Adrenal gland (tissue), 12 donors: ENCODE measurements around the gene NRXN3. TPM values are rescaled to one million over a fixed set of nuclear protein-coding genes. Genes with fewer than 3 reads are reported as not detected.
A peak's percentile ranks its signal among the peaks of the same experiment; 100 is the strongest.

ENCODE experiments used
- DNase-seq, 7 donors: peaks; one replicate each; pipeline ENCODE4 v3.0.0-alpha.2; 2019 to 2020
- H3K27ac ChIP-seq, 5 donors: fragments of 200-600 bp; sonication (generic) in 4 of 5; 1 replicate in 3 of 5; 2 replicates in 2 of 5; pipeline versions ENCODE4 v1.5.1 to v1.8.0; 2016 to 2020; ENCODE audit warnings: mild to moderate bottlenecking in 1 of 5
- H3K27me3 ChIP-seq: fragments of 200-600 bp; 2 replicates; pipeline ENCODE4 v1.8.0; 2021
- H3K36me3 ChIP-seq, 2 donors: fragments of 200-600 bp; replicated peaks in 1 of 2; 1 replicate in 1 of 2; 2 replicates in 1 of 2; pipeline versions ENCODE4 v1.5.1 to v1.8.0; 2018 to 2022
- H3K4me1 ChIP-seq, 2 donors: fragments of 200-600 bp; replicated peaks in 1 of 2; 1 replicate in 1 of 2; 2 replicates in 1 of 2; pipeline versions ENCODE4 v1.5.1 to v1.8.0; 2018 to 2021
- H3K4me3 ChIP-seq, 4 donors: fragments of 200-600 bp; sonication (generic) in 3 of 4; one replicate each; pipeline ENCODE4 v1.5.1; 2016 to 2018
- H3K9me3 ChIP-seq, 3 donors: fragments of 200-600 bp; sonication (generic) in 1 of 3; replicated peaks in 1 of 3; 1 replicate in 2 of 3; 2 replicates in 1 of 3; pipeline versions ENCODE4 v1.5.1 to v1.8.0; 2016 to 2021
- CTCF ChIP-seq, 6 experiments: fragments of 450-650 bp in 4 of 6; fragments of 200-600 bp in 2 of 6; sonication (generic) in 1 of 6; IDR thresholded peaks; 1 replicate in 5 of 6; 2 replicates in 1 of 6; pipeline versions ENCODE4 v1.5.1 to v1.8.0; 2016 to 2021; ENCODE audit warnings: antibody characterized with exemption in 6 of 6, mild to moderate bottlenecking in 2 of 6, moderate library complexity in 1 of 6
- POLR2A ChIP-seq, 2 donors: fragments of 450-650 bp; IDR thresholded peaks; one replicate each; pipeline ENCODE4 v1.6.1; 2017; ENCODE audit warnings: antibody characterized with exemption in 2 of 2, mild to moderate bottlenecking in 2 of 2, moderate library complexity in 1 of 2
- WGBS, 4 donors: extraction: QIAGEN DNeasy Blood & Tissue Kit in 2 of 4; methylation state at CpG; one replicate each; pipeline versions ENCODE4 v1.1.5 to v1.1.7; 2013 to 2017; 5-methylcytosine and 5-hydroxymethylcytosine counted together
- intact Hi-C, 2 donors: fragments of 100-400 bp; cut with DNase I; formaldehyde crosslinking; loops; one replicate each; pipeline versions ENCODE4 v1.14.1 to v1.15.0; 2022 to 2023
- polyA plus RNA-seq, 3 donors: library from polyadenylated mRNA; stranded (reverse); fragments of 200-250 nt in 2 of 3; fragments of 350-450 nt in 1 of 3; fragmentation: Illumina TruSeq in 1 of 3; extraction: RNeasy Lipid Tissue Mini Kit (QIAGEN cat#74804) in 1 of 3; gene quantifications; one replicate each; pipeline ENCODE4 v1.2.3, GENCODE V29; 2013 to 2014
- total RNA-seq, 9 donors: library from RNA; depleted of rRNA in 4 of 9; stranded (reverse); fragments of >200 nt in 4 of 9; fragments of 120-200 nt in 1 of 9; fragmentation: NEBNext Ultra II Directional in 1 of 9; extraction: Animal tissue kit (Norgen Biotek cat#: 25700) in 1 of 9; gene quantifications; one replicate each; pipeline versions ENCODE4 v1.1.0 to v1.2.4, GENCODE V29; 2013 to 2023
- donor health status: healthy with polysubstance abuse.
- donor health status: Bipolar disorder and iron deficiency.
- donor health status: DM: yes; HTN: yes; CAD: no.
- donor health status: DM: no; HTN: no; CAD: no.
- donor health status: DM: no; HTN: no; CAD: no.
- donor health status: DM: yes; HTN: yes; CAD: no.

NRXN3 gene
- total and polyA plus RNA-seq, 12 donors, result 0.09 to 8.5 (median 1.6) TPM

GRCh38 chr14:78282437-78282836, 112.3 kb downstream of the NRXN3 start:
- WGBS, 4 donors, result 40 to 50% (median 43%) methylated on average over 6 of the region's 6 CpGs
- H3K27ac ChIP-seq, result no peak overlapping the region
- TF ChIP-seq CTCF (IDR thresholded peaks at IDR 0.05) (no peak), POLR2A (IDR thresholded peaks at IDR 0.05) (no peak)
- no peaks in the 10 kb centered on the region for H3K4me1 ChIP-seq
- H3K9me3 ChIP-seq, result no peaks in the 10 kb centered on the region
- peak in 1 of 7 donors; percentile 16 for DNase-seq
- intact Hi-C loops, result no loop called here
- H3K27me3 ChIP-seq, result no peaks in the 10 kb centered on the region
- no peaks in the 10 kb centered on the region for H3K36me3 ChIP-seq
- no peak overlapping the region for H3K4me3 ChIP-seq

- WGBS, 4 donors, result 43 to 65% (median 56%) methylated on average over 3 of the region's 3 CpGs
- DNase-seq, result no peak
- intact Hi-C loops, result no loop called here
- TF ChIP-seq POLR2A (IDR thresholded peaks at IDR 0.05), result no peak
- no peak for TF ChIP-seq CTCF (IDR thresholded peaks at IDR 0.05)
- H3K9me3 ChIP-seq, result no peaks in the 10 kb centered on the region
- no peaks in the 10 kb centered on the region for H3K27me3 ChIP-seq
- no peak overlapping the region for H3K4me3 ChIP-seq
- no peaks in the 10 kb centered on the region for H3K36me3 ChIP-seq
- H3K27ac ChIP-seq, result no peak overlapping the region
- H3K4me1 ChIP-seq, result no peaks in the 10 kb centered on the region
These were observed 116.0 kb downstream of the NRXN3 start for GRCh38 chr14:78286210-78286609.

DNA sequence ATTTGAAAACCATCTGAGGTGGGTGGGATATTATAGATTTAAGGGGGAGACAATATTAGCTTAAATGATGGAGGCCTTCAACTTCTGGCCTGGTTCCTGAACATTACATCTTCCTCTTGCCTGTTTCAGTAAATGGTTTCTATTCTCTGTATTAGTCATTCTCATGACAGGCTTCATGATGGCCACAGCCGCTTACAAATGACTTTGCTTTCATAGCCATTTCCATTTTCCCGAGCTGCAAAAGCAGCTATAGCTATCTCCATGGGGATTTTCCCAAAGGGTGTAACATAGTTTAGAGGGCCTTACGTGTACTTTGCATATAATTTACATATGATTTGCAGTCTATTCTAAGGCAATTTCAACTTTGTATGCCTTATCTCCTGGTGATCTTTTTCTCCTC, 121.8 kb downstream of the NRXN3 start:
- 53 to 64% (median 57%) methylated on average over 3 of the region's 3 CpGs for WGBS, 4 donors
- Histone ChIP-seq H3K9me3 (no peaks in the 10 kb centered on the region), H3K36me3 (no peaks in the 10 kb centered on the region), H3K27me3 (no peaks in the 10 kb centered on the region), H3K4me1 (no peaks in the 10 kb centered on the region), H3K4me3 (no peak overlapping the region), H3K27ac (no peak overlapping the region)
- no peak for DNase-seq
- intact Hi-C loops, result no loop called here
- TF ChIP-seq POLR2A (IDR thresholded peaks at IDR 0.05), result no peak
- TF ChIP-seq CTCF (IDR thresholded peaks at IDR 0.05), result no peak

DNA sequence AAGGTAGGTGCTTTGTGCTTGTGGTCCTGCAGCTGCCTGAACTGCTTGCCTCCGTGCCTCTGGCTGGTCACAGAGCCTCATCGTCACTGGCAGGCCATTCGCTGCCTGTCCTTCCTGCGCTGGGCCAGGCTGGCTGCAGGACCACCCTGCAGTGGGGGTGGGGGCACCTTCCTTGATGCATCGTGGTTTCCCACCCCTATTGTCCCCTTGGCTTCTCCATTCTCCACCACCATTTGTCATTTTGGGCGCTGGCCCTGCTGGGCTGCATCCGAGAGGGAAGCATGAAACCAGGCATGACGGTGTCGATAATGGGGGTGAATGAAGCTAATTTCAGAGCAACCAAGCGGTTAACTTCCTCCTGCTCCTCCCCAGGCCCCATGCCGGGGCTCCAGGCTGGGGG, 127.7 kb downstream of the NRXN3 start:
- intact Hi-C loops, result no loop called here
- 57 to 70% (median 63%) methylated on average over 11 of the region's 11 CpGs for WGBS, 4 donors
- Histone ChIP-seq H3K27me3 (peaks cover 4% of the 10 kb centered on the region), H3K9me3 (no peaks in the 10 kb centered on the region), H3K4me1 (no peaks in the 10 kb centered on the region), H3K4me3 (no peak overlapping the region), H3K36me3 (no peaks in the 10 kb centered on the region), H3K27ac (no peak overlapping the region)
- DNase-seq, result no peak
- TF ChIP-seq CTCF (IDR thresholded peaks at IDR 0.05), result no peak
